ENCODE results near the gene SERINC5. TPM values are rescaled to one million over a fixed set of nuclear protein-coding genes. Genes with fewer than 3 reads are reported as not detected.

SERINC5 gene
- total and polyA plus RNA-seq, 2 experiments from 2014 or later: 5.4 to 11.7 TPM

- WGBS, 2 experiments (ENCODE audit: low coverage in 1 of 2, low lambda C conversion rate in 2 of 2, missing lambda C conversion rate in 2 of 2): 86 to 87% methylated on average over 10 of the region's 10 CpGs
- Histone ChIP-seq H3K4me1 (ENCODE audit: insufficient read depth) (peaks cover 9% of the 10 kb centered on the region), H3K79me2 (ENCODE audit: insufficient read depth) (no peaks in the 10 kb centered on the region), H3K9me2 (ENCODE audit: insufficient read depth) (no peaks in the 10 kb centered on the region), H3F3A (ENCODE audit: insufficient read depth) (no peaks in the 10 kb centered on the region), H3K9me3 (ENCODE audit: low read depth) (no peaks in the 10 kb centered on the region), H3K36me3 (ENCODE audit: low read depth) (no peaks in the 10 kb centered on the region), H3K4me3 (no peak overlapping the region), H3K27me3 (replicated peaks; ENCODE audit: insufficient read depth) (no peaks in the 10 kb centered on the region), H3K9ac (no peak overlapping the region), H3K27ac (no peak overlapping the region), H2AFZ (no peak overlapping the region), H4K20me1 (ENCODE audit: insufficient read depth) (no peaks in the 10 kb centered on the region), H3K4me2 (ENCODE audit: unreplicated experiment) (no peak overlapping the region)
- TF ChIP-seq EZH2phosphoT487 (IDR thresholded peaks at IDR 0.05; ENCODE audit: insufficient read depth, low read depth): no peak
- no peak for DNase-seq
- in situ Hi-C loops (cut with MboI): no loop called here
Observed at GRCh38 chr5:80076131-80077050, 179.5 kb downstream of the SERINC5 start.

DNA sequence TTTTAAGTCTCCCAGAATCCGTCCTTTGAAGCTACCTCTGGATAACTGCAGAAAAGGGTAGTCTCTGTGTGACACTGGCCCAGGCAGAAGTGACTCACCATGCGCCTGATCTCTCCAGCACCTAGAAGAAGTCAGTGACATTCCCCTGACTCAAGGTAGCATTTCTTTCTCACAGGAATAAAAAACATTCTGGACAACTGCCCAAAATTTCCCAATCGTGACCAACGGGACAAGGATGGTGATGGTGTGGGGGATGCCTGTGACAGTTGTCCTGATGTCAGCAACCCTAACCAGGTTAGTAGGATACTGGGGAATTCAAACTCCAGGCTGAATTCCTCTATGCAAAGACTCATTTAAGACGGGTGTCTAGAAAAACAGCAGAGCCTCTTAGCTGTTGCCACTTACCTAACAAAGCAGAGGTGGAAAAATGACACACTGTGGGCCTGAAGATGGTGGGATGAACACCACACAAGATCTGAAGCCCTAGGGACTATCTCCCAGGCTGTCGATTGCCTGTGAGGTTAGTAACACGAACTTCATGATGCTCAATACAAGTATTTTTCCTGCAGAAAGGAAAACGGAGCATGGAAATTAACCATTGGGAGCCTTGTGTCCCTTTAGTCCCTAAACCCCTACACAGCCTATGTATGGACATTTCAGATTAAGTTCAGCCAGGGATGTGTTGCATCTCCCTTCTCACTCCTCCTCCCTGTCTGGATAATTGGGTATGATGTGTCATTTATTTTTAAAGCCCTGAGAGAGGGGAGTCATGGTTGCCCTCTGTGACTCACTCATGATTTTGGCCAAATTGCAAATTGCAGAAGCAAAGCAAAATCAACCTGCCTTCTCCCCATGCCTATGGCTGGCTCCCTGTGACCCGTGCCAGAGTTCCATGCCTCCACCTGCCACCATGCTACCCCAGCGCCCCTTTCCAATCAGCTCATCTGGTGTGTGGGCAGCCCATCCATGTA is 183.5 kb downstream of the SERINC5 start:
- Histone ChIP-seq H3K9me2 (ENCODE audit: insufficient read depth) (no peaks in the 10 kb centered on the region), H3K27ac (no peak overlapping the region), H3K4me3 (no peak overlapping the region), H2AFZ (no peak overlapping the region), H3K9me3 (ENCODE audit: low read depth) (no peaks in the 10 kb centered on the region), H4K20me1 (ENCODE audit: insufficient read depth) (no peaks in the 10 kb centered on the region), H3F3A (ENCODE audit: insufficient read depth) (0 out of 2 replicates have a peak, but pooled peaks cover 5% of the 10 kb centered on the region), H3K27me3 (replicated peaks; ENCODE audit: insufficient read depth) (no peaks in the 10 kb centered on the region), H3K4me2 (ENCODE audit: unreplicated experiment) (no peak overlapping the region), H3K79me2 (ENCODE audit: insufficient read depth) (no peaks in the 10 kb centered on the region), H3K4me1 (ENCODE audit: insufficient read depth) (peaks cover 9% of the 10 kb centered on the region), H3K9ac (no peak overlapping the region), H3K36me3 (ENCODE audit: low read depth) (no peaks in the 10 kb centered on the region)
- no peak for TF ChIP-seq EZH2 (IDR thresholded peaks at IDR 0.05; ENCODE audit: insufficient read depth, poor library complexity, severe bottlenecking)
- TF ChIP-seq EZH2phosphoT487 (IDR thresholded peaks at IDR 0.05; ENCODE audit: insufficient read depth, low read depth): no peak
- 59 to 60% methylated on average over 10 of the region's 10 CpGs for WGBS, 2 experiments (ENCODE audit: low coverage in 1 of 2, low lambda C conversion rate in 2 of 2, missing lambda C conversion rate in 2 of 2)
- in situ Hi-C loops (cut with MboI): no loop called here
- peak; percentile 70 for DNase-seq

- H3K9me3 ChIP-seq (ENCODE audit: low read depth): no peaks in the 10 kb centered on the region
- no peaks in the 10 kb centered on the region for H4K20me1 ChIP-seq (ENCODE audit: insufficient read depth)
- in situ Hi-C loops (cut with MboI): no loop called here
- H2AFZ ChIP-seq: no peak overlapping the region
- no peaks in the 10 kb centered on the region for H3K36me3 ChIP-seq (ENCODE audit: low read depth)
- H3K4me3 ChIP-seq: no peak overlapping the region
- H3K4me1 ChIP-seq (ENCODE audit: insufficient read depth): peaks cover 9% of the 10 kb centered on the region
- H3K4me2 ChIP-seq (ENCODE audit: unreplicated experiment): no peak overlapping the region
- no peak overlapping the region for H3K27ac ChIP-seq
- H3K9me2 ChIP-seq (ENCODE audit: insufficient read depth): no peaks in the 10 kb centered on the region
- no peaks in the 10 kb centered on the region for H3K27me3 ChIP-seq (replicated peaks; ENCODE audit: insufficient read depth)
- peak; percentile 10 for DNase-seq
- H3F3A ChIP-seq (ENCODE audit: insufficient read depth): 0 out of 2 replicates have a peak, but pooled peaks cover 5% of the 10 kb centered on the region
- TF ChIP-seq EZH2phosphoT487 (IDR thresholded peaks at IDR 0.05; ENCODE audit: insufficient read depth, low read depth) (no peak), EZH2 (IDR thresholded peaks at IDR 0.05; ENCODE audit: insufficient read depth, poor library complexity, severe bottlenecking) (no peak)
- whole genome bisulfite sequencing, 2 experiments (ENCODE audit: low coverage in 1 of 2, low lambda C conversion rate in 2 of 2, missing lambda C conversion rate in 2 of 2): 97 to 98% methylated on average over 2 of the region's 2 CpGs
- H3K79me2 ChIP-seq (ENCODE audit: insufficient read depth): no peaks in the 10 kb centered on the region
- H3K9ac ChIP-seq: no peak overlapping the region
Observed at GRCh38 chr5:80071510-80072021, 184.3 kb downstream of the SERINC5 start.
